ENCODE measurements around the gene NUF2.
A peak's percentile ranks its signal among the peaks of the same experiment; 100 is the strongest.
"Not testable (repeated sequence)": the region's sequence is repeated elsewhere in the genome, so short reads cannot be mapped to it uniquely, and the experiment has no call there.

NUF2 gene

GRCh38 chr1:163321311-163322305 is at the start of gene NUF2:
TSS of gene NUF2 (plus strand) at chr1:163321954. CDS start at chr1:163326052, 4,098 bp downstream.
- TF ChIP-seq POLR2A (IDR thresholded peaks at IDR 0.05; ENCODE audit: extremely low read depth, insufficient read length): peak; percentile 62
- no peak for TF ChIP-seq CTCF (IDR thresholded peaks at IDR 0.05; ENCODE audit: low read depth, low read length)
- peak; percentile 94 for TF ChIP-seq MYC (IDR thresholded peaks at IDR 0.05; ENCODE audit: low read depth, low read length)
- TF ChIP-seq MAX (IDR thresholded peaks at IDR 0.05; ENCODE audit: low read depth, low read length): peak; percentile 86

GRCh38 chr1:163273766-163274441 is 47.9 kb upstream of the NUF2 start:
- DNase-seq (ENCODE audit: low read depth): no peak
- no peak overlapping the region for H3K4me3 ChIP-seq (ENCODE audit: low read depth, low read length)
- TF ChIP-seq POLR2A (IDR thresholded peaks at IDR 0.05; ENCODE audit: extremely low read depth, insufficient read length): no peak
- TF ChIP-seq MAX (IDR thresholded peaks at IDR 0.05; ENCODE audit: low read depth, low read length): no peak
- no peak for TF ChIP-seq MYC (IDR thresholded peaks at IDR 0.05; ENCODE audit: low read depth, low read length)
- no peak for TF ChIP-seq CTCF (IDR thresholded peaks at IDR 0.05; ENCODE audit: low read depth, low read length)

More at GRCh38 chr1:163321311-163322305, at the start of gene NUF2:
- peak; percentile 98 for DNase-seq (ENCODE audit: low read depth)
- H3K4me3 ChIP-seq (ENCODE audit: low read depth, low read length): peak within 1 kb of the TSS; percentile 78

- TF ChIP-seq MYC (IDR thresholded peaks at IDR 0.05; ENCODE audit: low read depth, low read length) (no peak), CTCF (IDR thresholded peaks at IDR 0.05; ENCODE audit: low read depth, low read length) (no peak), MAX (IDR thresholded peaks at IDR 0.05; ENCODE audit: low read depth, low read length) (no peak), POLR2A (IDR thresholded peaks at IDR 0.05; ENCODE audit: extremely low read depth, insufficient read length) (no peak)
- no peak overlapping the region for H3K4me3 ChIP-seq (ENCODE audit: low read depth, low read length)
- no peak for DNase-seq (ENCODE audit: low read depth)
Measured at GRCh38 chr1:163275222-163275621, 46.5 kb upstream of the NUF2 start.

GRCh38 chr1:163278602-163279001 is 43.2 kb upstream of the NUF2 start:
- no peak for DNase-seq (ENCODE audit: low read depth)
- H3K4me3 ChIP-seq (ENCODE audit: low read depth, low read length): no peak overlapping the region
- TF ChIP-seq CTCF (IDR thresholded peaks at IDR 0.05; ENCODE audit: low read depth, low read length) (no peak), POLR2A (IDR thresholded peaks at IDR 0.05; ENCODE audit: extremely low read depth, insufficient read length) (no peak), MYC (IDR thresholded peaks at IDR 0.05; ENCODE audit: low read depth, low read length) (no peak), MAX (IDR thresholded peaks at IDR 0.05; ENCODE audit: low read depth, low read length) (no peak)

GRCh38 chr1:163284867-163285266 is 36.9 kb upstream of the NUF2 start:
- H3K4me3 ChIP-seq (ENCODE audit: low read depth, low read length); DNase-seq (ENCODE audit: low read depth): not testable (repeated sequence)
